ENCODE data around the gene ALDH16A1.

DNA sequence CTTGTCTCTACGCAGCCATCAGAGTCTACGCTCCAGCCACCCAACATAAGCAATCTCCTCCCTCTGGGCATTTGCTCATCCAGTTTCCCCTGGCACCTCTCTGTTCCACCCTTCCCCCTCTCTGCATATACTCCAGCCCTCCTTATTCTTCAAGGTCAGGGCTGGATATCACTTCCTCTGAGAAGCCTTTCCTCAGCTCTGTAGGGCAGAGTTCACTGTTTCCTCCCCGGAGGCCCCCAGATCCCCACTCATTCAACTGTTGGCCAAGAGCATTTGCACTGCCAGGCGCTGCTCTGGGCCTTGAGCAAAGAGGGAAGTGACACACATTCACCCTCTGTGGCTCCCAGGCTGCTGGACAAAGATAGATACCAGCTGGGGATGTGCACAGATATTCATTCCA is 62.7 kb downstream of the ALDH16A1 start:
- no peak for TF ChIP-seq TAF1 (IDR thresholded peaks at IDR 0.05; ENCODE audit: borderline replicate concordance, low read depth, low read length)
- TF ChIP-seq POLR2A (IDR thresholded peaks at IDR 0.05; ENCODE audit: low read depth, low read length) = no peak
- no peak for TF ChIP-seq POLR2AphosphoS5 (IDR thresholded peaks at IDR 0.05; ENCODE audit: low read depth, low read length)

Measured in GM12892 (cell line).